Activated CD4-positive, CD25-positive, alpha-beta regulatory T cell treated with anti-CD3 and anti-CD28 coated beads, Interleukin-2, amount 50 U/mL, for 16 hours (primary cell): Measurements from ENCODE around the gene PTPRN2.

Experiments used
- DNase-seq: peaks from one replicate; pipeline ENCODE4 v3.0.0-alpha.2; 2020; ENCODE audit warnings: low read depth, low spot score

PTPRN2 gene

GRCh38 chr7:158579662-158580646 lies 7.7 kb downstream of the PTPRN2 start:
- no peak for DNase-seq

- DNase-seq = no peak
Observed at GRCh38 chr7:158576050-158576762, 11.4 kb downstream of the PTPRN2 start.

DNA sequence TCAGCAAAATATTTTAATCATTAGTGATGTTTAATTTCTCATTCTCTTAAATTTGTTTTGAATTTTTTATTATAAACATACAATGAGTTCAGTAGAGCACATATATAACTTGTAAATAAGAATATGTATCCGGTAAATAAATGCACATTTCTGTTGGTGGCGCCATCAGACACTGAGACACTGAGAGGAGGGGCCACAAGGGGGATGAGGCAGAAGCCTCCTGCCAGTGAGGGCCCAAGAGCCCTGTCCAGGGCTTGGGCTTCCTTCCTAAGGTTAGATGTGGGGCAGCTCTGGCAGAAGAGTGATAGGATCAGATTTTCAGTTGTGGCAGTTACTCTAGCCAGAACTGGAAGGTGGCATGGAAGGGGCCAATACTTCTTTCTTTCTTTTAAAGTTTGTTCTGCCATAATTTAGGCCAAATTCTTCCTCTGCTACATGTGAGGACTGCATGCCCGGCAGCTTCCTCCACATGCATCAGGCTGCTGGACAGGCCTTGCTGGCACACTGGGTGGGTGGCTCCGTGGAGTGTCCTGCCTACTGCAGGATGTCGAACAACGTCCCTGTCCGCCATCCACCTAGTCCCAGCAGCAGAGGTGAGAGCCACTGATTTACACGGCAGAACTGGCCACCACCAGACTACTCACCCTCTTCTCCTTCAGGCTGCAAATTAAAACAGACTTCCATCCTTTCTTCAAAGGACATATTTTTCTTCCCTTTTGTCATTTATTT lies 13.2 kb downstream of the PTPRN2 start:
- no peak for DNase-seq

- no peak for DNase-seq
Observed at GRCh38 chr7:158573310-158573709, 14.3 kb downstream of the PTPRN2 start.

DNA sequence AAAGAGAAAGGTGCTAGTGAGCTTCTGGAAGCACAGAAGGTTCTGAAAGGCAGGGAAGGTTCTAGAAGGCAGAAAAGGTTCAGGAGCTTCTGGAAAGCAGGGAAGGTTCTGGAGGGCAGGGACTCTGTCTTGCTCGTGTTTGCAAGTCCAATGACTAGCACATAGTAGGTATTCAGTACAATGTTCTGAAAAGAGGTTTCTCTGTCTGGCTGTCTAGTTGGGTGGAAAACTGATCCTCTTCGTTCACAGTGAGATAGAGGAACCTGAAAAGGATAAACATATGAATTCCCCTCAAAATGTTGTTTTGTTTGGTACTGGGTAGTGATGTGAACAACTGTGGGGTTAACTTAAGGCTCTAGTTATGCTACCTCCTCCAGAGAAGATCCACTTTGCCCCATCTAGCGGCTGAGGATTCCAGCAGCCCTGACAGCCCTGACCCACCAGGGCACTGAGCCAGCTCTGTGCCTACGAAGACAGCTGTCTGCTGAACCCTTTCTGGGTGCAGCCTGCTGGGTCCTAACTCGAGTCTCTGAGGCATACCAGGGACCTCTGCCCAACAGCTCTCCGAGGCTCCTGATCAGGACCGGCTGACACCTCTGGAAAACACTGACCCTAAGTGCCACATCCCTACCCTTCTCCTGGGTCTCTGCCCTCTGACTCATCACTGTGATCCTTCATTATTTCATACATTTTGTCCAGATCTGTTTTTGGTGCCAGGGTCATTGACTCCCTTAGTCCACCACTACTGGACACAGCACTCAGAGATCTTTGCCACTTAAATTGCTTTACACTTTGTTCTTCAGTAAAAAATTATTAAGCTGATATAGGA lies 15.4 kb downstream of the PTPRN2 start:
- no peak for DNase-seq

DNA sequence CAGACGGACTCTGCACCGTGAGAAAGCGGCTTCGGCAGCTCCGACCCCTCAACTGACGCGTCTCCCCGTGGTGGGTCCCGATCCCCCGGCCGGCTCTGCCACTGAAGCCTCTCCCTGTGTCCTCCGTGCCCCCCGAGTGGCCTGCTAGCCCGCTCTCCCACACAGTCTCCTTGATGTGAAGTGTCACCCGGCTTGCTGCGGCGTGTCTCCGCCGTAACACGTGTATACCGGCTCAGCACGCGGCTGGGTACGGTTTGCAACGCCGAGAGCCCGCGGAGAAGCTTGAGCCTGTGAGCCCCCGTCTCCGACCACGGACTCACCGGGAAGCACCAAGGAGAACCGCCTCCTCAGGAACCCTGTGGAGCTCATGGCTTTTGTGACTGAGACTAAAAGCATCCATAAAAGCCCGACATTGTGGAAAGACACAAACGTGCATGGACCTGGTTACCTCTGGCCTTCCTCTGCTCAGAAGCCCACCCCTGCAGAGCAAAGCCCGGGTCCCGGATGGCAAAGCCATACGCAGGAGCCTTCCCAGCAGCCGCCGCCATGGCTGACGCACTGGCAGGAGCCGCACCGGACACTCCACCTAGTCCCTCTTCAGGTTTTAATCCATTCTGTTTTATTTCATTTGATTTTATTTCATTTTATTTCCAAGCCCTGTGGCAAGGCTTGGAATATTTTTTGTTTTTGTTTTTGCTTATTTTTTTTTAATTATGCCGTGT lies 17.0 kb downstream of the PTPRN2 start:
- DNase-seq = no peak

DNA sequence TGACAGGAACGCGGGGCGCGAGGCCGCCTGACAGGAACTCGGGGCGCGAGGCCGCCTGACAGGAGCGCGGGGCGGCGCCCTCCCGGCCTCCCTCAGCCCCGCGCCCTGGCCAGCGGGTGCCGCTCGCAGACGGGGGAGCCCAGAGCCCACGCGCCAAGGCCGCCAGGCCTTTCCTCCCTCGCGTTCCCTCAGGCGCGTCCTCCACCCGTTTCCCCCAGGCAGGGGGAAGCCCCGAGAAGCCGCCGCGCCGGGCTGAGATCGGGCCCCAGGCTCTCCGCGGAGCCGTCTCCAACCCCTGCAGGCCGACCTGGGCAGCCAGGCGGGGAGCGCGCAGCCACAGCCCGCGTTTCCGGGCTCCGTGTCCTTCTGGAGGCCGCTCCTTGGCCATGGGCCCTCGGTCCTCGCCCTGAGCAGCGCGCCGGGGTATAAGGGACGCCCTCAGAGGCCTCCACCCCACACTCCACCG lies 17.7 kb downstream of the PTPRN2 start:
- no peak for DNase-seq

DNA sequence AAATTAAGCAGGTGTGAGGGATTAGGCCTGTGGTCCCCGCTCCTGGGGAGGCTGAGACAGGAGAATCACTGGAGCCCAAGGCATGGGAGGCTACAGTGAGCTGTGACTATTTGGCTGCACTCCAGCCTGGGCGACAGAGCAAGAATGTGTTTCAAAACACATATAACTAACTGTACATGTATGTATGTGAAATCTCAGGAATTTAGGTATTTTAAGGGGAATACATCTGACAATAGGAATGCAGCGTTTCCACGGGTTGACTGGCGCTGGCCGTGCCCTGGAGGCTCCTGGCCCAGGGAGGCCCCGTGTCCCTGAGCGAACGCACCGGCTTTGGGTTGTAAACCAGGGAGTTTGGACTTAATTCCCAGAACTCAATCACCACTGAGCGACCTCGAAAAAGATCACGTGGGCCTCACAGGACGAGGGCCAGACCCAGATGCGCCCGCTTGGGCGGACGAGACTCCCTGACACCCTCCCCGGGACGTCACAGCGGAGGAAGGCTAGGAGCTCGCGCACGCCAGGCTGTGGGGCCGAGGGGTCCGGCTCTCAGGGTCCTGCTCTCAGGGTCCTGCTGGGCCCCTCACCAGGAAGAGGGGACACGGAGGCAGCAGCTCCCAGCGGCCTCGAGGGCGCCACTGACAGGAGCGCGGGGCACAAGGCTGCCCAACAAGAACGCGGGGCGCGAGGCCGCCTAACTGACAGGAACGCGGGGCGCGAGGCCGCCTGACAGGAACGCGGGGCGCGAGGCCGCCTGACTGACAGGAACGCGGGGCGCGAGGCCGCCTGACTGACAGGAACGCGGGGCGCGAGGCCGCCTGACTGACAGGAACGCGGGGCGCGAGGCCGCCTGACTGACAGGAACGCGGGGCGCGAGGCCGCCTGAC lies 18.4 kb downstream of the PTPRN2 start:
- no peak for DNase-seq

DNA sequence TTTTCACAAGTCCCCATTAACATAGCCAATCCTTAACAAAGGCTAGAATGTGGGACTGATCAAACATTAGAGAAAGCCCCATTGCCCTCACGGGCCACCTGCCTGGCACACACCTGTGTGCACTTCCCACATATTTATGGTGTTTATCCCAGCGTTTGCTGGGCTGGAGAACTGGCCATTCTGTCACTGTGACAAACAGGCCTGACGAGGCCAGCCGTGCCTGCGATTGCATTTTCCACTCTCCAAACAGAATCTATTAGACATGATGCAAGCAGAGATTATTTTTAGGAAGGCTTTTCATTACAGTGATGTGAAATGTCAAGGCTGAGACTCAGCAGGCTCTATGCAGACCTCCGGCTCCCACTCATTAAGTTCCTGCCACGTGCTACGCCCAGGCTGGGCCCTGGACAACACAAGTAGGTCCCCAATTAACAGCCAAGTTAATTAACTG lies 20.4 kb downstream of the PTPRN2 start:
- no peak for DNase-seq

DNA sequence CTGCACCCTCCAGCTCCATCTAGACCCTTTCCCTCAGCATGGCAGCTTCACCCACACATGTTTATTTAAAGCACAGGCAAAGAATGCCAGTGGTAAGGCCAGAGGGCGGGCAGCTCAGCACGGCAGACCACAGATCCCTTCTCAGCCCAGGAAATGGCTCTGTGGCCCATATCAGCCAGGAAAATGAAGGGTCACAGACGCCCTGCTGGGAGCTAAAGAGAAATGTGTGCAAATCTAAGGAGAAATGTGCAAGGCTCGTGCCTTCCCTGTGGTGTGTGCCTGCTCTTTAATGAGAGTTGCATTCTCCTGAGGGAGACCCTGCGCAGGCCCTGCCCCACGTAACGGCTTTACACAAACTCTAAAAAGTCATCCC lies 23.0 kb downstream of the PTPRN2 start:
- DNase-seq = no peak

- no peak for DNase-seq
Observed at GRCh38 chr7:158563911-158564662, 23.5 kb downstream of the PTPRN2 start.

- no peak for DNase-seq
Observed at GRCh38 chr7:158563051-158563450, 24.6 kb downstream of the PTPRN2 start.

GRCh38 chr7:158562517-158562916 lies 25.1 kb downstream of the PTPRN2 start:
- DNase-seq = no peak

GRCh38 chr7:158561659-158562058 lies 26.0 kb downstream of the PTPRN2 start:
- no peak for DNase-seq

- no peak for DNase-seq
Observed at GRCh38 chr7:158560386-158560785, 27.2 kb downstream of the PTPRN2 start.

GRCh38 chr7:158559356-158559755 lies 28.3 kb downstream of the PTPRN2 start:
- no peak for DNase-seq

- no peak for DNase-seq
Observed at GRCh38 chr7:158558816-158559215, 28.8 kb downstream of the PTPRN2 start.

GRCh38 chr7:158557441-158557755 lies 30.2 kb downstream of the PTPRN2 start:
- DNase-seq = no peak
